H1 (cell line): ENCODE results near the gene CAMTA1. TPM values are rescaled to one million over a fixed set of nuclear protein-coding genes. Genes with fewer than 3 reads are reported as not detected.

Experiments
- CTCF ChIA-PET: fragments of 300-600 bp; sonication (Branson Sonifier 250); formaldehyde crosslinking; loops from one replicate; lab custom pipeline; 2021; ENCODE audit not compliant: partially characterized antibody; lab: Charles Lee
- POLR2A ChIA-PET: fragments of 300-600 bp; sonication (Branson Sonifier 250); formaldehyde crosslinking; loops from one replicate; lab custom pipeline; 2021; ENCODE audit warnings: inconsistent platforms; ENCODE audit not compliant: partially characterized antibody; lab: Charles Lee
- DNase-seq, 2 experiments: peaks; one replicate each; pipeline versions ENCODE4 v3.0.0 to v3.0.0-alpha.2; 2010 to 2022; ENCODE audit warnings: low spot score in 2 of 2, low read depth in 1 of 2, mixed read lengths in 1 of 2
- FAIRE-seq: peaks from 2 replicates; lab custom pipeline; 2011; peaks lifted over from hg19 to GRCh38; lab: Jason Lieb, UNC
- H2AFZ ChIP-seq: 2 replicates; pipeline ENCODE4 v1.8.1; 2012; ENCODE audit warnings: low read length, inconsistent platforms
- H2AK5ac ChIP-seq: 2 replicates; pipeline ENCODE4 v1.6.1; 2013; ENCODE audit warnings: low read depth, low read length
- H2BK120ac ChIP-seq: replicated peaks from 2 replicates; pipeline ENCODE3; 2013; ENCODE audit warnings: low read depth, low read length, inconsistent platforms
- H2BK12ac ChIP-seq: 2 replicates; pipeline ENCODE4 v1.6.1; 2013; ENCODE audit warnings: low read depth, low read length
- H2BK15ac ChIP-seq: 2 replicates; pipeline ENCODE4 v1.6.1; 2013; ENCODE audit warnings: low read length
- H2BK20ac ChIP-seq: 2 replicates; pipeline ENCODE4 v1.6.1; 2013; ENCODE audit warnings: low read length
- H2BK5ac ChIP-seq: 2 replicates; pipeline ENCODE4 v1.6.1; 2013; ENCODE audit warnings: low read depth, low read length
- H3K14ac ChIP-seq: 2 replicates; pipeline ENCODE4 v1.6.1; 2013; ENCODE audit warnings: inconsistent platforms; ENCODE audit not compliant: insufficient read length
- H3K18ac ChIP-seq: 2 replicates; pipeline ENCODE4 v1.6.1; 2013; ENCODE audit warnings: low read length; ENCODE audit errors: extremely low read depth
- H3K23ac ChIP-seq: 2 replicates; pipeline ENCODE4 v1.6.1; 2013; ENCODE audit warnings: inconsistent platforms; ENCODE audit not compliant: insufficient read length
- H3K23me2 ChIP-seq: 2 replicates; pipeline ENCODE4 v1.6.1; 2013; ENCODE audit warnings: low read depth, low read length
- H3K27ac ChIP-seq: 2 replicates; pipeline ENCODE4 v1.6.1; 2011; ENCODE audit warnings: low read depth, low read length, inconsistent platforms
- H3K27me3 ChIP-seq, 4 experiments: replicated peaks in 1 of 4; 1 replicate in 1 of 4; 2 replicates in 3 of 4; pipeline versions ENCODE4 v1.6.1 to v1.8.1; 2011 to 2013; ENCODE audit warnings: low read length in 3 of 4, mild to moderate bottlenecking in 3 of 4, inconsistent platforms in 2 of 4, mixed read lengths in 2 of 4, moderate library complexity in 1 of 4; ENCODE audit not compliant: control insufficient read depth in 3 of 4, insufficient read depth in 3 of 4; ENCODE audit errors: extremely low read depth in 1 of 4
- H3K36me3 ChIP-seq, 4 experiments: 2 replicates each; pipeline versions ENCODE4 v1.6.1 to v1.8.1; 2011 to 2013; ENCODE audit warnings: mild to moderate bottlenecking in 4 of 4, low read length in 3 of 4, moderate library complexity in 2 of 4, control low read depth in 1 of 4, inconsistent platforms in 1 of 4; ENCODE audit not compliant: insufficient read depth in 4 of 4, control insufficient read depth in 2 of 4
- H3K4ac ChIP-seq: replicated peaks from 2 replicates; pipeline ENCODE3; 2013; ENCODE audit warnings: low read length, low read depth, mixed read lengths, inconsistent platforms; ENCODE audit not compliant: insufficient read length
- H3K4me1 ChIP-seq, 4 experiments: replicated peaks in 1 of 4; 1 replicate in 1 of 4; 2 replicates in 3 of 4; pipeline versions ENCODE4 v1.6.1 to v1.8.1; 2011 to 2013; ENCODE audit warnings: low read length in 3 of 4, inconsistent platforms in 2 of 4, mixed read lengths in 1 of 4; ENCODE audit not compliant: insufficient read depth in 4 of 4, control insufficient read depth in 3 of 4
- H3K4me2 ChIP-seq, 2 experiments: 2 replicates each; pipeline versions ENCODE4 v1.6.1 to v1.8.1; 2011 to 2013; ENCODE audit warnings: low read depth in 2 of 2, low read length in 2 of 2, control low read depth in 1 of 2, inconsistent platforms in 1 of 2, mild to moderate bottlenecking in 1 of 2; ENCODE audit not compliant: insufficient read depth in 1 of 2
- H3K4me3 ChIP-seq, 4 experiments: fragments of 200-600, 300-600 bp in 1 of 4; sonication (generic), shearing (Covaris generic), sonication (Bioruptor Twin) in 1 of 4; 2 replicates each; pipeline versions ENCODE4 v1.5.1 to v1.8.1; 2011 to 2016; ENCODE audit warnings: low read length in 4 of 4, low read depth in 3 of 4, control low read depth in 2 of 4, inconsistent platforms in 2 of 4, mild to moderate bottlenecking in 2 of 4, mixed read lengths in 1 of 4, moderate library complexity in 1 of 4; ENCODE audit not compliant: insufficient read depth in 2 of 4; ENCODE audit errors: extremely low read depth in 1 of 4
- H3K56ac ChIP-seq: replicated peaks from 2 replicates; pipeline ENCODE3; 2013; ENCODE audit warnings: low read depth, mild to moderate bottlenecking, mixed read lengths, low read length, inconsistent platforms; ENCODE audit not compliant: insufficient read length
- H3K79me1 ChIP-seq: 2 replicates; pipeline ENCODE4 v1.6.1; 2013; ENCODE audit warnings: low read depth, low read length, control low read depth
- H3K79me2 ChIP-seq, 2 experiments: 2 replicates each; pipeline versions ENCODE4 v1.6.1 to v1.8.1; 2012 to 2013; ENCODE audit warnings: low read length in 2 of 2, mild to moderate bottlenecking in 2 of 2, inconsistent platforms in 1 of 2; ENCODE audit not compliant: insufficient read depth in 2 of 2, control insufficient read depth in 1 of 2
- H3K9ac ChIP-seq, 4 experiments: replicated peaks in 1 of 4; 1 replicate in 1 of 4; 2 replicates in 3 of 4; pipeline versions ENCODE4 v1.6.1 to v1.8.1; 2011 to 2013; ENCODE audit warnings: low read depth in 3 of 4, low read length in 3 of 4, control low read depth in 2 of 4, mild to moderate bottlenecking in 2 of 4, moderate library complexity in 2 of 4, inconsistent platforms in 1 of 4; ENCODE audit errors: extremely low read depth in 1 of 4
- H3K9me3 ChIP-seq, 2 experiments: 2 replicates each; pipeline versions ENCODE4 v1.6.1 to v1.8.1; 2012 to 2013; ENCODE audit warnings: mild to moderate bottlenecking in 2 of 2, moderate library complexity in 2 of 2, control low read depth in 1 of 2, inconsistent platforms in 1 of 2, low read depth in 1 of 2, low read length in 1 of 2, mixed read lengths in 1 of 2; ENCODE audit not compliant: insufficient read depth in 2 of 2
- H4K20me1 ChIP-seq, 2 experiments: replicated peaks in 1 of 2; 2 replicates each; pipeline versions ENCODE3 to v1.8.1; 2011 to 2013; ENCODE audit warnings: inconsistent platforms in 2 of 2, low read length in 2 of 2, mild to moderate bottlenecking in 1 of 2; ENCODE audit not compliant: insufficient read depth in 2 of 2, control insufficient read depth in 1 of 2
- H4K5ac ChIP-seq: 2 replicates; pipeline ENCODE4 v1.6.1; 2013; ENCODE audit warnings: low read length, low read depth, mixed read lengths, inconsistent platforms; ENCODE audit not compliant: insufficient read length
- H4K8ac ChIP-seq: 2 replicates; pipeline ENCODE4 v1.8.0; 2013; ENCODE audit warnings: mild to moderate bottlenecking, moderate library complexity, low read length, inconsistent platforms; ENCODE audit not compliant: insufficient read depth; ENCODE audit errors: extremely low read depth
- H4K91ac ChIP-seq: replicated peaks from 2 replicates; pipeline ENCODE3; 2013; ENCODE audit warnings: low read length, mixed read lengths, inconsistent platforms; ENCODE audit not compliant: insufficient read length
- CREB1 ChIP-seq: IDR thresholded peaks from 2 replicates; pipeline ENCODE4 v1.6.1; 2012; ENCODE audit warnings: inconsistent platforms
- JUN ChIP-seq: IDR thresholded peaks from 2 replicates; pipeline ENCODE4 v1.6.1; 2011; ENCODE audit warnings: low read depth, mild to moderate bottlenecking, improper control_type of control experiment, low read length
- JUND ChIP-seq: IDR thresholded peaks from 2 replicates; pipeline ENCODE4 v1.6.1; 2011; ENCODE audit warnings: mild to moderate bottlenecking, improper control_type of control experiment, low read length
- KDM5A ChIP-seq: fragments of 200-600 bp; IDR thresholded peaks from 2 replicates; pipeline ENCODE4 v1.7.1; 2012; ENCODE audit warnings: mild to moderate bottlenecking, low read length, inconsistent platforms, mixed read lengths
- MAFK ChIP-seq: IDR thresholded peaks from 2 replicates; pipeline ENCODE4 v1.6.1; 2012; ENCODE audit warnings: low read depth, mild to moderate bottlenecking, improper control_type of control experiment, low read length
- PHF8 ChIP-seq: fragments of 200-600 bp; sonication (generic); conservative IDR thresholded peaks from 2 replicates; pipeline ENCODE4 v1.7.1; 2012; ENCODE audit warnings: low read depth, mild to moderate bottlenecking, inconsistent platforms, low read length, moderate library complexity
- RBBP5 ChIP-seq: IDR thresholded peaks from 2 replicates; pipeline ENCODE4 v1.7.1; 2012; ENCODE audit warnings: low read depth, mild to moderate bottlenecking, inconsistent platforms, low read length, moderate library complexity, borderline replicate concordance
- WGBS, 2 experiments: shearing (Covaris generic) in 1 of 2; methylation state at CpG; one replicate each; pipeline versions ENCODE4 v1.1.6 to v1.1.7; 2013 to 2015; ENCODE audit warnings: low lambda C conversion rate in 2 of 2, mixed read lengths in 2 of 2, inconsistent platforms in 1 of 2, low coverage in 1 of 2, missing lambda C conversion rate in 1 of 2; ENCODE audit not compliant: insufficient replicate concordance in 2 of 2, insufficient coverage in 1 of 2, insufficient read length in 1 of 2; ENCODE audit errors: extremely low coverage in 1 of 2, missing lambda C conversion rate in 1 of 2; 5-methylcytosine and 5-hydroxymethylcytosine counted together
- polyA plus RNA-seq, 7 experiments: library from polyadenylated mRNA; depleted of rRNA in 3 of 7; stranded (reverse) in 5 of 7; unstranded in 2 of 7; fragments of >200 nt in 5 of 7; fragments of 200-250 nt in 2 of 7; gene quantifications; 1 replicate in 5 of 7; 2 replicates in 1 of 7; 4 replicates in 1 of 7; pipeline versions ENCODE4 v1.2.1 to v1.2.3, GENCODE V29; 2011 to 2013; ENCODE audit warnings: missing spikeins in 2 of 7, mixed read lengths in 2 of 7
- total RNA-seq: library from RNA; stranded (reverse); fragmentation: NEBNext Ultra II Directional; extraction: Animal tissue kit (Norgen Biotek cat#: 25700); gene quantifications from 2 replicates; pipeline ENCODE4 v1.2.1, GENCODE V29; 2021

Gene CAMTA1
- total and polyA plus RNA-seq, 2 of the 8 experiments (the other 6 are each of a cell fraction or from before 2014, with no cell fraction given), result 65.0 to 119 TPM

DNA sequence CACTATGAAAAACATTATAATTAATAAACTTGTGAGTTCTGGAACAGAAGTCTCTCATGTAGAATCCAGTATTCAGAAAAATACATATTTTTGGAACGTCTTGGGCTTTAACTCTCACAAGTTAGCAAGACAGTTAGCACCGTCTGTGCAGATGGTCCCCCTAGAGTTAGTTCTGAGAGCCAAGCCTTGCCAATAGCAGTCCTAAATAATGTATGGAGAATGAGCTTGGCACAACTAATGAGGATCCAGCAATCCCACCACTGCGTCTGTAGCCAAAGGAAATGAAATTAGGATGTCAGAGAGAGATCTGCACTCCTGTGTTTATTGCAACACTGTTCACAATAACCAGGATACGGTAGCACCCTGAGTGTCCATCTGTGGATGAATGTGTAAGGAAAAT lies 931.3 kb downstream of the CAMTA1 start:
- no peak overlapping the region for H2BK12ac ChIP-seq
- H2AK5ac ChIP-seq, result no peak overlapping the region
- no peak overlapping the region for H2BK5ac ChIP-seq
- no peaks in the 10 kb centered on the region for H3K9me3 ChIP-seq
- H3K23ac ChIP-seq, result no peak overlapping the region
- ChIA-PET POLR2A (interaction anchor here (1.2 to 1.9 kb wide), 2 partner anchors 9 to 10 kb away, joined by 3 to 4 read pairs; no protein-coding TSS in a partner anchor), CTCF (interaction anchor here (0.9 to 2.7 kb wide), 6 partner anchors 11 to 126 kb away, joined by 3 to 21 read pairs (median 4); no protein-coding TSS in a partner anchor)
- H3K9ac ChIP-seq, result no peak overlapping the region
- H4K91ac ChIP-seq, result no peak overlapping the region
- H4K20me1 ChIP-seq, result peaks cover 0 to 4% of the 10 kb centered on the region in 2 experiments
- H4K5ac ChIP-seq, result no peak overlapping the region
- DNase-seq (no peak), FAIRE-seq (no peak)
- H3K79me1 ChIP-seq, result no peaks in the 10 kb centered on the region
- H4K8ac ChIP-seq, result no peak overlapping the region
- no peak for TF ChIP-seq JUN
- no peak for TF ChIP-seq RBBP5
- no peak for TF ChIP-seq CREB1
- TF ChIP-seq MAFK, result no peak
- no peak for TF ChIP-seq PHF8
- TF ChIP-seq JUND, result no peak
- TF ChIP-seq KDM5A, result no peak
- H3K56ac ChIP-seq, result no peak overlapping the region
- H3K23me2 ChIP-seq, result no peaks in the 10 kb centered on the region
- H2BK20ac ChIP-seq, result no peak overlapping the region
- no peak overlapping the region for H3K14ac ChIP-seq
- no peak overlapping the region for H3K4me3 ChIP-seq
- H3K4me1 ChIP-seq, result peaks cover 0 to 4% (median 0%) of the 10 kb centered on the region in 4 experiments; a peak in 1 of 7 replicates
- no peak overlapping the region for H3K27ac ChIP-seq
- no peak overlapping the region for H2AFZ ChIP-seq
- H3K4ac ChIP-seq, result no peak overlapping the region
- H3K36me3 ChIP-seq, result no peaks in the 10 kb centered on the region
- no peak overlapping the region for H2BK15ac ChIP-seq
- no peak overlapping the region for H3K18ac ChIP-seq
- peaks cover 0 to 9% (median 1%) of the 10 kb centered on the region in 4 experiments; a peak in 3 of 7 replicates for H3K27me3 ChIP-seq
- no peak overlapping the region for H2BK120ac ChIP-seq
- H3K79me2 ChIP-seq, result no peaks in the 10 kb centered on the region
- H3K4me2 ChIP-seq, result no peak overlapping the region
- 91% methylated on average over 4 of the region's 4 CpGs; no CpG with 5 or more reads in 1 of the 2 experiments for WGBS, 2 experiments
